ENCODE data around the gene ZMIZ2. TPM values are rescaled to one million over a fixed set of nuclear protein-coding genes. Genes with fewer than 3 reads are reported as not detected.

ZMIZ2 gene
- total RNA-seq, 3 donors from 2014 or later, result 80.4 to 104 (median 89.8) TPM

DNA sequence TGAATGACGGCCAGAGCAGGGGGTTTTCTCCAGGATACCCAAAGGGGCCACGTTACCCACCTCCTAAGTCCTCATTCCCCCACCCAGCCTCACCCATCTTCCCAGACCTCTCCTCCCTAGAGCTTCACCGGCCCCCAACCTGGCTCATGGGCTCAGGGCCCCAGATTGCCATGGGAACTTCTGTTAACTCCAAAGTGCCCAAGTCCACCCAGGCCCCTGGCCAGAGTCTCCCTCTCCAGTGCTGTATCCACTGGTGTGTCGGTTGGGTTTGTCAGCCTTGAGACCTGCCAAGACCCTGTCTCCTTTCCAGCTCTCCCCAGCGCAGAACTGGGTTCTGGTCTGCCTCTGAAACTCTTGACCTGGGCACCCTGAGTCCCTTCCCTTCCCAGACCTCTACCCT lies 37.1 kb upstream of the ZMIZ2 start:
- no peak overlapping the region for H3K4me3 ChIP-seq
- H3K4me1 ChIP-seq (ENCODE audit: low read depth), result no peaks in the 10 kb centered on the region
- no peaks in the 10 kb centered on the region for H3K9me3 ChIP-seq
- ATAC-seq (no peak), DNase-seq (no peak)
- H3K36me3 ChIP-seq (ENCODE audit: low read depth), result peaks cover 5% of the 10 kb centered on the region
- intact Hi-C loops (cut with DNase I, micrococcal nuclease), result no loop called here
- TF ChIP-seq, protein P1, sequence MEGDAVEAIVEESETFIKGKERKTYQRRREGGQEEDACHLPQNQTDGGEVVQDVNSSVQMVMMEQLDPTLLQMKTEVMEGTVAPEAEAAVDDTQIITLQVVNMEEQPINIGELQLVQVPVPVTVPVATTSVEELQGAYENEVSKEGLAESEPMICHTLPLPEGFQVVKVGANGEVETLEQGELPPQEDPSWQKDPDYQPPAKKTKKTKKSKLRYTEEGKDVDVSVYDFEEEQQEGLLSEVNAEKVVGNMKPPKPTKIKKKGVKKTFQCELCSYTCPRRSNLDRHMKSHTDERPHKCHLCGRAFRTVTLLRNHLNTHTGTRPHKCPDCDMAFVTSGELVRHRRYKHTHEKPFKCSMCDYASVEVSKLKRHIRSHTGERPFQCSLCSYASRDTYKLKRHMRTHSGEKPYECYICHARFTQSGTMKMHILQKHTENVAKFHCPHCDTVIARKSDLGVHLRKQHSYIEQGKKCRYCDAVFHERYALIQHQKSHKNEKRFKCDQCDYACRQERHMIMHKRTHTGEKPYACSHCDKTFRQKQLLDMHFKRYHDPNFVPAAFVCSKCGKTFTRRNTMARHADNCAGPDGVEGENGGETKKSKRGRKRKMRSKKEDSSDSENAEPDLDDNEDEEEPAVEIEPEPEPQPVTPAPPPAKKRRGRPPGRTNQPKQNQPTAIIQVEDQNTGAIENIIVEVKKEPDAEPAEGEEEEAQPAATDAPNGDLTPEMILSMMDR (IDR thresholded peaks at IDR 0.05), result no peak

DNA sequence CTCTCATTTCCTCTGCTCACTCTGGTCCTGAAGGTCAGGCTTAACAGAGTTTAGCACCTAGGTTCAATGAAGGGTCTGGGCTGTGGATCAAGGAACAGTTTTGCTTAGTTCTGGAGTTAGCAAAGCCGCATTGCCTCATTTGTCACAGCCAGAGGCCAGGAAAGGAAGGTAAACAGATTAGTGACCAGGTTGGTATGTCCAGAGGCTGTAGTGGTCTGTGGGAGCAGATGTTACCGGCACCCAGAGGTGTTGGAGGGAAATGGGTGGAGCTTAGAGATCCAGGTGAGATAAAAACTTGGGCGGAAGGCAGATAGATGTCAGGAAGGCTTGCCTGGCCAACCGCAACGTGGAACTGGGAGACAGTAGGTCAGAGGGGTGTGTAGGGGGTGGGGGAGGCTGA lies 36.6 kb upstream of the ZMIZ2 start:
- TF ChIP-seq, protein P1 (IDR thresholded peaks at IDR 0.05), result no peak
- Histone ChIP-seq H3K4me3 (no peak overlapping the region), H3K36me3 (ENCODE audit: low read depth) (peaks cover 5% of the 10 kb centered on the region), H3K9me3 (no peaks in the 10 kb centered on the region), H3K4me1 (ENCODE audit: low read depth) (no peaks in the 10 kb centered on the region)
- no peak for DNase-seq
- intact Hi-C loops (cut with DNase I, micrococcal nuclease), result no loop called here
- ATAC-seq, result peak; percentile 24

DNA sequence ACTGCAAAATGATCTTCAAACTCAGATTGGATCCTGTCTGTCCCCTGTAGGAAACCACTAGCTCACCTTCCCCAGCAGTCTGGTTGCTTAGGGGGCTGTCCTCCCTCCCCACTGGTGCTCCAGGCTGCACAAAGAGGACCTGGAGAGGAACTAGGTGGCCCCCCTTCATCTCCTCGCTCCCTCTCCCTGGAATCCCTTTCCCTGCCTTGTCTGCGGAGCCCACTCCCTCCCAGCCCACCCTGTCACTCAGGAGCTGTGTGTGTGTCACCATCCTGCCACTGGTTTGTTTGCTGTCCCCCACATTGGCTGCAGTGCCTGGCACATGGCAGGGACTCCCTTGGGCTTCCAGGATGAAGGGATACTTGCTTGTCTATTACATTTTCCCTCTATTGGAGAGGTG lies 35.5 kb upstream of the ZMIZ2 start:
- Histone ChIP-seq H3K4me1 (ENCODE audit: low read depth) (no peaks in the 10 kb centered on the region), H3K4me3 (no peak overlapping the region), H3K9me3 (no peaks in the 10 kb centered on the region), H3K36me3 (ENCODE audit: low read depth) (peaks cover 1% of the 10 kb centered on the region)
- DNase-seq (no peak), ATAC-seq (no peak)
- intact Hi-C loops (cut with DNase I, micrococcal nuclease), result no loop called here
- TF ChIP-seq, protein P1 (IDR thresholded peaks at IDR 0.05), result no peak

DNA sequence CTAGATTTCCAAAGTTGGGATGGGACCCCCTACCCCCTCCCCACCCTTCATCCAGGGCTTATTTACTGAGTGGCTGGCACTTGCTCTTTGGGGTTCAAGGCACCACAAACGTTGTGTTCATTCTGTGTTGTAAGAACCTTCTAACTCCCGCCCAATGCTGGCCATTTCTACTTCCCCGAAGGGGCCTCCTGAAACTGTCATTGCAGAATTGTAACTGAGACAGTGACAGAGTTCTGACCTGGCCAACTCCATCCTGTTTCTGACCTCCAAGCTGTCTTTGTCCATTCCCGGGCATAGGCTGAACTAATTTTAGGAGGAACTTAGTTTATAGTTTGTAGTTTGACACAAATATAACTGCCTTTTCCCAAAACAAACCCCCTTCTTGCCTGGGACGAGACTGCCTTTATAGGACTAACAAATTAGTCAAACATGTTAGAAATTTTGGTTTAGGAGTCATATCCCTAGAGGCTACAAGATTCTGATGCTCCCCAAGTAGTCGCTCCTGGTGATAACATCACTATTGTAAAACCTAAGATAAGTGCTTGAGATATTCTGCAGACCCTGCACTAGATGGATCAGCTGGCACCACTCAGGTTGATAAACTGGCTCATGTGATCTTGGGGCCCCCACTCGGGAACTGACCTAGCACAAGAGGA lies 34.8 kb upstream of the ZMIZ2 start:
- TF ChIP-seq, protein P1 (IDR thresholded peaks at IDR 0.05), result no peak
- no peaks in the 10 kb centered on the region for H3K9me3 ChIP-seq
- no peaks in the 10 kb centered on the region for H3K36me3 ChIP-seq (ENCODE audit: low read depth)
- DNase-seq (no peak), ATAC-seq (no peak)
- H3K4me1 ChIP-seq (ENCODE audit: low read depth), result no peaks in the 10 kb centered on the region
- intact Hi-C loops (cut with DNase I, micrococcal nuclease), result no loop called here
- H3K4me3 ChIP-seq, result no peak overlapping the region

DNA sequence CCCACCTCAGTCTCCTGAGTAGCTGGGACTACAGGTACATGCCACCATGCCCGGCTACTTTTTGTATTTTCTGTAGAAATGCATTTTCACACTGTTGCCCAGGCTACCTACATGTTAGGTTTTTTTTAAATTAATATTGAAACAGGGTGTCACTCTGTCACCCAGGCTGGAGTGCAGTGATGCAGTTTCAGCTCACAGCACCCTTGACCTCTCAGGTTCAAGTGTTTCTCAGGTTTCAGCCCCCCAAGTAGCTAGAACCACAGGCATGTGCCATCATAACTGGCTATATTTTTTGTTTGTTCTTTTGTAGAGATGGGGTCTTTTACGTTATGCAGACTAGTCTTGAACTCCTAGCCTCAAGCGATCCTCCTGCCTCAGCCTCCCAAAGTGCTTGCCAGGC lies 32.4 kb upstream of the ZMIZ2 start:
- Histone ChIP-seq H3K36me3 (ENCODE audit: low read depth) (no peaks in the 10 kb centered on the region), H3K9me3 (peaks cover 11% of the 10 kb centered on the region), H3K4me3 (no peak overlapping the region), H3K4me1 (ENCODE audit: low read depth) (no peaks in the 10 kb centered on the region)
- ATAC-seq (no peak), DNase-seq (no peak)
- intact Hi-C loops (cut with DNase I, micrococcal nuclease), result no loop called here
- TF ChIP-seq, protein P1 (IDR thresholded peaks at IDR 0.05), result no peak

DNA sequence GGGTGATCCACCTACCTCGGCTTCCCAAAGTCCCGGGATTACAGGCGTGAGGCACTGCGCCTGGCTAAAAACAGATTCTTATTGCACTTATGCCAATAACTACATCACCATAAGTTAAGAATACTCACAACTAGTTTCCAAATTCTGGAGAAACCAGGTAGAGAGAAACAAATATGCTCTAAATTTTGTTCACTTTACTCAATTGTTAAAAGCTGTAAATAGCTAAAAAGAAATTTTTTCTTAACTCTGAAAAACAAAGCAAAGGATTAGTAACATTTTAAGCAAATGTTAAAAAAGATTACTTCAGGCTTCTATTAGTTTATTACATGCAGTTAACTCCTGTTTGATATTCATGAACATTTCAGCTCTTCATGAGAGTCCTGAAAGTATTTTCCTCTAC lies 28.3 kb upstream of the ZMIZ2 start:
- TF ChIP-seq, protein P1 (IDR thresholded peaks at IDR 0.05), result no peak
- H3K9me3 ChIP-seq, result peaks cover 11% of the 10 kb centered on the region
- intact Hi-C loops (cut with DNase I, micrococcal nuclease), result no loop called here
- no peak for ATAC-seq
- H3K4me3 ChIP-seq, result no peak overlapping the region
- H3K4me1 ChIP-seq (ENCODE audit: low read depth), result no peaks in the 10 kb centered on the region
- no peak for DNase-seq
- no peaks in the 10 kb centered on the region for H3K36me3 ChIP-seq (ENCODE audit: low read depth)

Measured in mucosa of descending colon (tissue), 3 donors.